Esophagus squamous epithelium (tissue), 4 donors: ENCODE measurements around the gene TDO2.

Source experiments
- POLR2A ChIP-seq, 4 donors: fragments of 450-650 bp; IDR thresholded peaks; one replicate each; pipeline ENCODE4 v1.6.1; 2017; ENCODE audit warnings: antibody characterized with exemption in 4 of 4, mild to moderate bottlenecking in 4 of 4, moderate library complexity in 3 of 4
- TF ChIP-seq, protein P1 (sequence below), 6 experiments: fragments of 450-650 bp in 4 of 6; fragments of 200-600 bp in 2 of 6; sonication (generic) in 2 of 6; IDR thresholded peaks; one replicate each; pipeline ENCODE4 v1.5.1; 2016 to 2019; ENCODE audit warnings: antibody characterized with exemption in 6 of 6, mild to moderate bottlenecking in 4 of 6, moderate library complexity in 4 of 6

DNA sequence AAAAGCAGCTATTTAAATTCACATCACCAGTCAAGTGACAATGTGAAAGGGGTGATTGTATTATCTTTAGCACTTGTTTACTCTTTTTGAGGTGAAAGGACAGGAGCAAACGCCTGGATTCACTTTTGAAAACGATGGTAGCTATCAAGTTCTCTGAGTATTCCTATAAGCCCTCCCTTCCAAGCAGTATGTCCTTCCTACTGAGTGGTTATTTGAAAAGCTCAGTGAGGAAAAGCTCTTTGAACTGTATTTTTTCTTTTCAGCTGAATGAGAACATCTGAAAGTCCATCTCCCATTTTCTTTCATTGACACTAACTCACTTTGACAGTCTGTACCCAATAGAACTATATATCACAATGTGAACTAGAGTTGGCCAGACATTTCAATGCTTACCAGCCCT, 59.3 kb downstream of the TDO2 start:
- TF ChIP-seq, protein P1, sequence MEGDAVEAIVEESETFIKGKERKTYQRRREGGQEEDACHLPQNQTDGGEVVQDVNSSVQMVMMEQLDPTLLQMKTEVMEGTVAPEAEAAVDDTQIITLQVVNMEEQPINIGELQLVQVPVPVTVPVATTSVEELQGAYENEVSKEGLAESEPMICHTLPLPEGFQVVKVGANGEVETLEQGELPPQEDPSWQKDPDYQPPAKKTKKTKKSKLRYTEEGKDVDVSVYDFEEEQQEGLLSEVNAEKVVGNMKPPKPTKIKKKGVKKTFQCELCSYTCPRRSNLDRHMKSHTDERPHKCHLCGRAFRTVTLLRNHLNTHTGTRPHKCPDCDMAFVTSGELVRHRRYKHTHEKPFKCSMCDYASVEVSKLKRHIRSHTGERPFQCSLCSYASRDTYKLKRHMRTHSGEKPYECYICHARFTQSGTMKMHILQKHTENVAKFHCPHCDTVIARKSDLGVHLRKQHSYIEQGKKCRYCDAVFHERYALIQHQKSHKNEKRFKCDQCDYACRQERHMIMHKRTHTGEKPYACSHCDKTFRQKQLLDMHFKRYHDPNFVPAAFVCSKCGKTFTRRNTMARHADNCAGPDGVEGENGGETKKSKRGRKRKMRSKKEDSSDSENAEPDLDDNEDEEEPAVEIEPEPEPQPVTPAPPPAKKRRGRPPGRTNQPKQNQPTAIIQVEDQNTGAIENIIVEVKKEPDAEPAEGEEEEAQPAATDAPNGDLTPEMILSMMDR (IDR thresholded peaks at IDR 0.05) = no peak
- TF ChIP-seq POLR2A (IDR thresholded peaks at IDR 0.05) = no peak
